NCI-H446 treated with DMSO at 0.1 percent for 48 hours (cell line): Measurements from ENCODE around the gene FAM114A1.
"Not testable (repeated sequence)": the region's sequence is repeated elsewhere in the genome, so short reads cannot be mapped to it uniquely, and the experiment has no call there.

Experiments used
- DNase-seq: peaks from one replicate; lab custom pipeline; 2025; lab: John Stamatoyannopoulos, UW

FAM114A1 gene

DNA sequence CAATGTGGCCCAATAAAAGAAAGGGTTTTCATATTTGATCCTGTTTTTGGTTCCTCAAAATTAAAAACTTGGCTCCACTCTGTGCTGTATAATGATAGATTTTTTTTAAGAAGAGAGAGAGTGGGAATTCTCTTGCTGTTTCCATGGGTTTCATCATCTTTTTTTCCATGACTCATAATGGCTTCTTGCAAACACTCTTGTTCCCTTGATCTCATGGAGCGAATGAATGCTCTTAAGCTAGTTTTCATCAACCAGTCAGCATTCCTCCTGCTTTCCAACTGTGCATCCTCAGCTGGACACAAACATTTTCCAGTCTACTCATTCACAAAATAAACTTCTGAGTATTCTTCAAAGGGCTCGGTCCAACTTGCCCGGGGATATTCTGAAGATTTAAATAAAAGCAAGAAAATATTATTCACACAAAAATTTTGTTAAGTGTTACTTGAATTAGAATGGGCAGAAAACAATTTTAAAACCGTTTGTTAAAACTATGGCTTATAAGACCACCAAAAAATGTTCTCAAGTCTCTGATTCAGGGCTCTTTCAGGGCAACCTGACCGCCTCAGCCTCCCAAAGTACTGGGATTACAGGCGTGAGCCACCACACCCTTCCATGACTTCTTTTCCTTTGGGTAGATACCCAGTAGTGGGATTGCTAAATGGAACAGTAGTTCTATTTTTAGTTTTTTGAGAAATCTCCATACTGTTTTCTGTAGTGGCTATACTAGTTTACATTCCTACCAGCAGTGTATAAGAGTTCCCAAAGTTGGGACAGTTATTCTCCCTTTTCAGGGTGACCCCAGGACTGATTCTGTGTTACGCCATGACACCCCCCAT lies 99.9 kb downstream of the FAM114A1 start:
- no peak for DNase-seq

DNA sequence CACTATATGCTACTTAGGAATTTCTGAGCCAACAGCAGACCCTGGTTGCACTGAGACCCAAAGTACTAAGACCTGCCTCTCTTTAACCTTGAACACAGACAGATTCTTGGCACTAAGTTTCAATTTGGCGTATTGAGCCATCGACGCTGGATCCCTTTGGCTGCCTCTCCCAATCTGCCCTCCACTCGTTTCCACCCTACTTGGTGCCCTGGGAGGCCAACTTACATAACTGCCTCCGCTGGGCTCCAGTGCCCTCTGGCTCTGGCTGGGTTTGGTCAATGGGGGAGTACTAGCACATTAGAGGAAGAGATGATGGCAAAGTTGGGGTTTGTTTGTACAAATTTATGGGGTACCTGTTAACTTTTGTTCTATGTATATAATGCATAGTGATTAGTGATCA lies 101.1 kb downstream of the FAM114A1 start:
- DNase-seq: no peak

DNA sequence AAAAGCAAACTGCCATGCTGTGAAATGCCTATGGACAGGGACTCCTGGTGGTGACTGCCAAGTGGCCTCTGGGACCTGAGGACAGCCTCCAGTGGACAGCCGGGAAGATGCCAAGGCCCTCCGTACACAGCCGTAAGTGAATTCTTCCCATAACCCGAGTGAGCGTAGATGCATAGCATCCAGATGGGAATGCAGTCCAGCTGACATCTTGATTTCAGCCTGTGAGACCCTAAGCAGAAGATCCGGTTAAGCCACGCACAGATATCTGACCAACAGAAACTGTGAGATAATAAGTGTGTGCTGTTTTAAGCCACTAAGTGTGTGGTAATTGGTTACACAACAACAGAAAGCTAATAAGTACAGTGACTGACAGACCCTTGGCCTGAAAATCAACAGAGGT lies 108.7 kb downstream of the FAM114A1 start:
- no peak for DNase-seq

- DNase-seq: no peak
Measured at GRCh38 chr4:38979081-38979480, 111.5 kb downstream of the FAM114A1 start.

- DNase-seq: no peak
Measured at GRCh38 chr4:38979511-38980230, 112.1 kb downstream of the FAM114A1 start.

GRCh38 chr4:38980903-38981676 lies 113.5 kb downstream of the FAM114A1 start:
- DNase-seq: no peak

- no peak for DNase-seq
Measured at GRCh38 chr4:38982361-38983095, 114.9 kb downstream of the FAM114A1 start.

DNA sequence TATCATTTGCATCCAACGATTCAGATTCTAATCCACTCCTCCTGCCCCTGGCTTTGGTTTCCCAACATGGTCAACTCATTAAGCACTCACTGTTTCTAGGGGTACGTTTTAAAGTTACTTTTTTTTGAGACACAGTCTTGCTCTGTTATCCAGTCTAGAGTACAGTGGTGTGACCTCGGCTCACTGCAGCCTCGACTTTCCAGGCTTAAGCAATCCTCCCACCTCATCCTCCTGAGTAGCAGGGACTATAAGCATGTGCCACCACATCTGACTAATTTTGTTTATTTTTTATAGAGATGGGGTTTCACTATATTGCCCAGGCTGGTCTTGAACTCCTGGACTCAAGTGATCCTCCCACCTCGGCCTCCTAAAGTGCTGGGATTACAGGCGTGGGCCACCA lies 115.7 kb downstream of the FAM114A1 start:
- no peak for DNase-seq

DNA sequence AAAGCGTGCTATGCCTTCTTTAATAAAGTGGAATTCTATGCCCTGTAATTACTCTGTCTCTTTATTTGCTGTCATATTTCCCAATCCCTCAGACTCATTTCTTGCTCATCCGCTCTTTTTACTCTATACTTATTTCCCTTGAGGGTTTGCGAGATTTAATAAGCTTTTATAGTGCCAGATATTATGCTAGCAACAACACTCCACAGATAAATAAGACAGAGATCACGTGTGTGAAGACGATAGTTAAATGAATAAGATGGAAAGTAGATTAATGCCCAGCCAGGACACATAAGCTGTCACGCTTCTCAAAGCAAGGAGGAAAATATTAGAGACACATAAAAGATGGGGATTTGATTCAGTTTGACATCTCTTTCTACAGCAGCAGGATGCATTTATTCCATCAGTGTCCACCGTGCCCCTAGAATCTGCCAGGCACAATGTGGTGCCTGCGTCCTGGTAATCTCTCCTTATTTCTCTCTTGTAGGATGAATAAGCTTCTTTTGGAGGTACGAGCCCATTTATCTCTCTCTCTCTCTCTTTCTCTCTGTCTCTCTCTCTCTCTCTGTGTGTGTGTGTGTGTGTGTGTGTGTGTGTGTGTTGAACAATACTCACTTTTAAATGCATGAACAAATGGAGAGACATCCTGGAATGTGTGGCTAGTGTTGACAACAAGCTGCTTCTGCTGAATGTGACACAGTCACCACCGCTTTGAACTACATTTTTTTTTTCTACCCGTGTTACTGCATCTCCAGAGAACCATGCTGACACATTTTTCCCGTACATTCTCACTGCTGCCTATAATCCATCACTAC lies 116.4 kb downstream of the FAM114A1 start:
- DNase-seq: no peak

DNA sequence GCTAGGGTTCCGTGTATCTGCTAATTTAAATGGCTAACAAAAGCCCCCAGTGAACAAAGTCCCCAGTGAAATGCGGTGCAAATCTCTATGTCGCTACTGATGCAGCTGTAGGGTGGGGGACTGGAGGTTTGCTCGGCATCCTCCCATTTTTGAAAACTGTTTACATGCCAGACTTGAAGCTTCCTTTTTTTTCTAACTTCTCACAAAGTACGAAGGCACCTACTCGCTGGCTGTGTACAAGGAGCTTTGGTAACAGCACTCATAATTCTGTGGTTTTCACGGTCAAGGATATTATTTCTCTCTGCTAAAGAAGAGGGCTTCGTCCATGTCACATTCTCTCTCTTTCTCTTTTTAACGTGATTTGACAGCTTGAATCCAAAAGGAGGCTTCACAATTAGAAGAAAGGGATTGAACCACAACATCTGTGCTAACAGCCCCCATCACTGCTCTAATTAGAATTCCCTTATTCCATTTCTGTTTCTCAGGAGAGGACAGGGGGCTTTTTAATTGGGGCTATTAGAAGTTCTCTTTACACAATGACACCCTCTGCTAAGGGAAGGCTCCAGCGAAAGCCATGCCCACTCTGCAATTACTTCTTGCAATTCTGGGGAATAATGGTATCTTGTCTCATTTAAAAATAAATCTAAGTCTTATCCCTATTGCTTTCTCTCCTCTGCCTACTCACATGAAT lies 117.9 kb downstream of the FAM114A1 start:
- DNase-seq: no peak

DNA sequence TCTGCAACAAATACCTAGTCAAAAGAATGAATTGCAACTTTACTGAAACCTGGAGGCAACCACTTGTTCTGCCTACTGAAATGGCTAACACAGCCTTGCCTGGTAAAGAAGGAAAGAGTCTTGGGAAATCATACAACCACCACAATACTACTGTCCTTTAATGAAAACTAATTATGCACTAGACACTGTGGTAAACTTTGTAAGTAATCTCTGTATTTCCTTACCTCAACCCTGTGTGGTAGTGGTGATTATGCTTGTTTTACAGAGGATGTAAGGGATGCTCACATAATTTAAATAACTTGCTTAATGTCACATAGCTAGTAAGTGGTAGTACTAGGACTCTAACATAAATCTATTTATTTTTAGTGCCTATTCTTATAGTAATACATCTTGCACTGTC lies 119.9 kb downstream of the FAM114A1 start:
- no peak for DNase-seq

DNA sequence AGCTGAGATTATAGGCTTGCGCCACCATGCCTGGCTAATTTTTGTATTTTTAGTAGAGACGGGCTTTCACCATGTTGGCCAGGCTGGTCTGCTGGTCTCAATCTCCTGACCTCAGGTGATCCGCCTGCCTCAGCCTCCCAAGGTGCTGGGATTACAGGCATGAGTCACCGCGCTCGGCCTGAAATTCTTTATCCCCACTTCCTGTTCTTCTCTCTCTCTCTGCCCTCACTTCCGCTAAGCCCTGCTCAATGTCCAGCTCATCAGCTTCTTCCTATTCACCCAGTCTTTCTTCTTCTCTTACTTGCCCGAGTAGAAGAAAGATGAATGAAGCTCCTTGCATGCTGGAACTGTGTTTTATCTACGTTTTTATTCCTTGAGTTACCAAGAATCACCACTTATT lies 120.7 kb downstream of the FAM114A1 start:
- not testable (repeated sequence) for DNase-seq

- no peak for DNase-seq
Measured at GRCh38 chr4:38989487-38989886, 121.9 kb downstream of the FAM114A1 start.

DNA sequence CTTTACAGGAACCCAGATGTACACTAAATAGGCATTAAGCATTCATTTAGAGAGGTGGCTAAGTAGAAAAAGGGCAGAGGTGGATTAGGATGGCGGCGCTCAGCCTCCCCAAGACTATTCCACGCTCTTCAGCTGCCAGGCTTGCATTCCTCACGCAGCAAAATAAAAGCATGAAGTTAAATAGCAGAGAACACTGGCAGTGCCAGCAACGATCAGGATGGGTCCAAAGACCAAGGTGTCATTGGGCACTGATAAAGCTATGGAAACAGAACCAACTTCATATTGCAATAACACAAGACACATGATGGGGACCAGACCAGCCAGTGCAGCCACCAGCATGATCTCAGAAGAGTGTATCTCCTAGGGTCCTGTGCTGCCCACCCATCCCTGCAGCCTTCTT lies 122.6 kb downstream of the FAM114A1 start:
- DNase-seq: no peak

GRCh38 chr4:38993683-38994082 lies 126.1 kb downstream of the FAM114A1 start:
- no peak for DNase-seq

- DNase-seq: no peak
Measured at GRCh38 chr4:38994135-38994534, 126.5 kb downstream of the FAM114A1 start.
